ENCODE results near the gene NIPSNAP2. TPM values are rescaled to one million over a fixed set of nuclear protein-coding genes. Genes with fewer than 3 reads are reported as not detected.
"Not testable (repeated sequence)": the region's sequence is repeated elsewhere in the genome, so short reads cannot be mapped to it uniquely, and the experiment has no call there.

Gene NIPSNAP2
- total and polyA plus RNA-seq, 2 donors from 2014 or later, result 60.3 to 64.4 TPM

DNA sequence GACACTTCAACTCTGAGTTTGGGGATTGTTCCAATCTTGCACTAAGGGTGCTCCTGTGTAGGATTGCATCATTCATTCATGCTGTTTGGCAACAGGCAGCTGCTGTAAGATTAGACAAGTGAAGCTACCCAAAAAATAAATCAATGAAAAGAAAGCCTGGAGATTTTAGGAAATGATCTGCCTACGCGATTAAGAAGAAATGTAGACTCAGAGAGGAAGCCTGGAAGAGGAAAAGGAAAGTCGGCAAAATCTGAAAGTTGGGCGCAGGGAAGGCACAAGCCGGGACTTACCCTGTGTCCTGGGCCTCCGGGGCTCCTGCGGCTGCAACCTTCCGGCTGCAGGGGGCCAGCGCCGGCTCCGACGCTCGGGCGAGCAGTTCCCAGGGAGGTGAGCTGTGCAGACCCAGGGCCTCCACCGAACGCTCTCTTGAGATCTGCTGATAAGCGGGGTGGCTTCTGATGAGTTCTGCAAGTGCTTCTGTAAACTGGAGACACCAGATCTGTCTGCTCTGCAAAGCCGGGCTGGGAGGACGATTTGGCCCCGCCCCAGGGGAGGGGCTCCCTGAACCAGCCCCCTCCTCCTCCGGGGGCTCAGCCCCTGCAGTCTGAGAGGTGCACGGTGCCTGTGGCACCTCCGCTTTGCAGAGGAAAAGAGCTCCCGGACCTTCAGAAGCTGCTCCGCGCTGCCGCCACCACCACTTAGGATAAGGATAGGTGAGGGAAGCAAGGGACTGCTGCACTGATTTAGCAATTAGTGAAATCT, 69.5 kb downstream of the NIPSNAP2 start:
- H3K27ac ChIP-seq (ENCODE audit: low read depth in 2 of 2, low read length in 2 of 2), result no peak overlapping the region
- H3K4me1 ChIP-seq (ENCODE audit: control insufficient read depth in 2 of 3, insufficient read depth in 2 of 3, low read depth in 1 of 3, low read length in 3 of 3), result no peaks in the 10 kb centered on the region
- intact Hi-C loops (cut with DNase I), result no loop called here
- no peaks in the 10 kb centered on the region for H3K9me3 ChIP-seq (ENCODE audit: control insufficient read depth in 2 of 3, insufficient read depth in 1 of 3, low read length in 3 of 3)
- no peaks in the 10 kb centered on the region for H3K36me3 ChIP-seq (ENCODE audit: control insufficient read depth in 2 of 3, insufficient read depth in 3 of 3, low read length in 3 of 3)
- H3K4me3 ChIP-seq (ENCODE audit: low read length in 3 of 3), result peak overlapping the region; percentile 47 to 90 (median 83)
- DNase-seq (peak; percentile 80 to 91 (median 88)), FAIRE-seq (no peak)
- H3K27me3 ChIP-seq (ENCODE audit: control insufficient read depth, insufficient read depth, low read length), result no peaks in the 10 kb centered on the region
- TF ChIP-seq, protein P1, sequence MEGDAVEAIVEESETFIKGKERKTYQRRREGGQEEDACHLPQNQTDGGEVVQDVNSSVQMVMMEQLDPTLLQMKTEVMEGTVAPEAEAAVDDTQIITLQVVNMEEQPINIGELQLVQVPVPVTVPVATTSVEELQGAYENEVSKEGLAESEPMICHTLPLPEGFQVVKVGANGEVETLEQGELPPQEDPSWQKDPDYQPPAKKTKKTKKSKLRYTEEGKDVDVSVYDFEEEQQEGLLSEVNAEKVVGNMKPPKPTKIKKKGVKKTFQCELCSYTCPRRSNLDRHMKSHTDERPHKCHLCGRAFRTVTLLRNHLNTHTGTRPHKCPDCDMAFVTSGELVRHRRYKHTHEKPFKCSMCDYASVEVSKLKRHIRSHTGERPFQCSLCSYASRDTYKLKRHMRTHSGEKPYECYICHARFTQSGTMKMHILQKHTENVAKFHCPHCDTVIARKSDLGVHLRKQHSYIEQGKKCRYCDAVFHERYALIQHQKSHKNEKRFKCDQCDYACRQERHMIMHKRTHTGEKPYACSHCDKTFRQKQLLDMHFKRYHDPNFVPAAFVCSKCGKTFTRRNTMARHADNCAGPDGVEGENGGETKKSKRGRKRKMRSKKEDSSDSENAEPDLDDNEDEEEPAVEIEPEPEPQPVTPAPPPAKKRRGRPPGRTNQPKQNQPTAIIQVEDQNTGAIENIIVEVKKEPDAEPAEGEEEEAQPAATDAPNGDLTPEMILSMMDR (IDR thresholded peaks at IDR 0.05; ENCODE audit: borderline replicate concordance, extremely low read depth, insufficient read depth), result no peak
- peak overlapping the region; percentile 4 to 71 (median 43) for H3K9ac ChIP-seq (ENCODE audit: low read length in 3 of 3)

DNA sequence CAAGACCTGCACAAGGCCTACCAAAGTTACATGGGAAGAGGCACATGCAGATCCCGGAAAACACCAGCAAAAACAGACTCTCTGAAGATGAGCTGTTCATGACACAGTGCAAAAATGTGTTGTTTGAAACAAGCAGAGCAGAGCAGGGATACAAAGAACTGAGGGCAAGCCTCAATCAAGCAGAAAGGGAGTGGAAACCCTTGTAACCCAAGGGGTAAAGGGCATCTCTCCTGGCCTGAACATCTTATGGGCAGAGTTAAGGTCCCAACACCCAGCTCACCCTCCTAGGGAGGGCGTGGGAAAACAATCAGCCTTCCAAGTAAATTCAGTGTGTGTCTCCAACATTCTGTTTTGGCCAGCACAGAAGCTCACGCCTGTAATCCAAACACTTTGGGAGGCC, 76.3 kb downstream of the NIPSNAP2 start:
- Histone ChIP-seq H3K4me3 (ENCODE audit: low read length in 3 of 3) (no peak overlapping the region), H3K27ac (ENCODE audit: low read depth in 2 of 2, low read length in 2 of 2) (no peak overlapping the region), H3K9me3 (ENCODE audit: control insufficient read depth in 2 of 3, insufficient read depth in 1 of 3, low read length in 3 of 3) (no peaks in the 10 kb centered on the region), H3K4me1 (ENCODE audit: control insufficient read depth in 2 of 3, insufficient read depth in 2 of 3, low read depth in 1 of 3, low read length in 3 of 3) (no peaks in the 10 kb centered on the region), H3K9ac (ENCODE audit: low read length in 3 of 3) (no peak overlapping the region), H3K36me3 (ENCODE audit: control insufficient read depth in 2 of 3, insufficient read depth in 3 of 3, low read length in 3 of 3) (no peaks in the 10 kb centered on the region), H3K27me3 (ENCODE audit: control insufficient read depth, insufficient read depth, low read length) (no peaks in the 10 kb centered on the region)
- intact Hi-C loops (cut with DNase I), result no loop called here
- TF ChIP-seq, protein P1 (IDR thresholded peaks at IDR 0.05; ENCODE audit: borderline replicate concordance, extremely low read depth, insufficient read depth), result no peak
- DNase-seq, result no peak
- FAIRE-seq, result no peak

DNA sequence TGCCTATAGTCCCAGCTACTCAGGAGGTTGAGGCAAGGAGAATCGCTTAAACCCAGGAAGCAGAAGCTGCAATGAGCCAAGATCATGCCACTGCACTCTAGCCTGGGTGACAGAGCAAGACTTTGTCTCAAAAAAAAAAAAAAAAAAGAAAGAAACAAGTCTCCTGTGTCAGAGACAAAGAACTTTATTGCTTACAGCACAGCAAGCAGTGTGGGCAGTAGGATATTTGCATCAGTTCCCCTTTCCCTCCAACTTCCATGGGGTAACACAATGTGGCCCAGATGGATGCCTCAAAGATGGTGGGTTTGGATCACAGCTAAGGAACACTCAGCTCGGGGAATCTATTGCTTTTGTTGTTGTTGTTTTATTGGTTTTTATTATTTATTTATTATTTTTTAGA, 81.4 kb downstream of the NIPSNAP2 start:
- H3K9ac ChIP-seq (ENCODE audit: low read length in 3 of 3); intact Hi-C loops (cut with DNase I); H3K36me3 ChIP-seq (ENCODE audit: control insufficient read depth in 2 of 3, insufficient read depth in 3 of 3, low read length in 3 of 3); H3K27ac ChIP-seq (ENCODE audit: low read depth in 2 of 2, low read length in 2 of 2); H3K9me3 ChIP-seq (ENCODE audit: control insufficient read depth in 2 of 3, insufficient read depth in 1 of 3, low read length in 3 of 3); DNase-seq; H3K27me3 ChIP-seq (ENCODE audit: control insufficient read depth, insufficient read depth, low read length); H3K4me3 ChIP-seq (ENCODE audit: low read length in 3 of 3); FAIRE-seq: not testable (repeated sequence)
- peaks cover 0 to 15% (median 9%) of the 10 kb centered on the region in 3 donors for H3K4me1 ChIP-seq (ENCODE audit: control insufficient read depth in 2 of 3, insufficient read depth in 2 of 3, low read depth in 1 of 3, low read length in 3 of 3)

DNA sequence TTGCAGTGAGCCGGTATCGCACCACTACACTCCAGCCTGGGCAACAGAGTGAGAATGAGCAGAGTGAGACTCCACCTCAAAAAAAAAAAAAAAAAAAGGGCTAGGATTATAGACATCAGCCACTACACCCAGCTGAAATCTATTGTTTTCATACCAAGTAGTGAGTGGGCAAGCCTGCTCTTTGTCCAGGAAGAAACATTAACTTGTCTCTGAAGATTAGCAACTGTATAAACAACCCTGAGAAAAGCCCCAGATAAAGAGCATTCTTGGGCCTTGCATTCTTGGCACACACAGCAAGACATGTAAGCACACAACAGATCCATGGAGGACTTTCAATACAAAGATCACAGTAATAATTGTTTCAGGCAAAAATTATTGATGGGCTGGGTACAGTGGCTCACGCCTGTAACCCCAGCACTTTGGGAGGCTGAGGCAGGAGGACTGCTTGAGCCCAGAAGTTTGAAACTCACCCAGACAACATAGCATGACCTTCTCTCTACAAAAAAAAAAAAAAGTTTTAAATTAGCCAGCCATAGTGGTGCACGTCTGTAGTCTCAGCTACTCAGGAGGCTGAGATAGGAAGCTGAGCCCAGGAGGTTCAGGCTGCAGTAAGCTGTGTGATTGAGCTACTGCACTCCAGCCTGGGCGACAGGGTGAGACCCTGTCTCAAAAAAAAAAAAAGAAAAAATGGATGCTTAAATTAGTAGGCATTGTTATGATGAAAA, 82.5 kb downstream of the NIPSNAP2 start:
- intact Hi-C loops (cut with DNase I), result no loop called here
- H3K36me3 ChIP-seq (ENCODE audit: control insufficient read depth in 2 of 3, insufficient read depth in 3 of 3, low read length in 3 of 3), result no peaks in the 10 kb centered on the region
- peak overlapping the region; percentile 53 to 74 for H3K27ac ChIP-seq (ENCODE audit: low read depth in 2 of 2, low read length in 2 of 2)
- no peak overlapping the region for H3K9ac ChIP-seq (ENCODE audit: low read length in 3 of 3)
- DNase-seq, result peak in 3 of 5 donors; percentile 13 to 71 (median 58)
- no peak overlapping the region for H3K4me3 ChIP-seq (ENCODE audit: low read length in 3 of 3)
- no peaks in the 10 kb centered on the region for H3K9me3 ChIP-seq (ENCODE audit: control insufficient read depth in 2 of 3, insufficient read depth in 1 of 3, low read length in 3 of 3)
- H3K27me3 ChIP-seq (ENCODE audit: control insufficient read depth, insufficient read depth, low read length), result no peaks in the 10 kb centered on the region
- TF ChIP-seq, protein P1 (IDR thresholded peaks at IDR 0.05; ENCODE audit: borderline replicate concordance, extremely low read depth, insufficient read depth), result no peak
- H3K4me1 ChIP-seq (ENCODE audit: control insufficient read depth in 2 of 3, insufficient read depth in 2 of 3, low read depth in 1 of 3, low read length in 3 of 3), result peaks cover 0 to 15% (median 9%) of the 10 kb centered on the region in 3 donors
- no peak for FAIRE-seq

DNA sequence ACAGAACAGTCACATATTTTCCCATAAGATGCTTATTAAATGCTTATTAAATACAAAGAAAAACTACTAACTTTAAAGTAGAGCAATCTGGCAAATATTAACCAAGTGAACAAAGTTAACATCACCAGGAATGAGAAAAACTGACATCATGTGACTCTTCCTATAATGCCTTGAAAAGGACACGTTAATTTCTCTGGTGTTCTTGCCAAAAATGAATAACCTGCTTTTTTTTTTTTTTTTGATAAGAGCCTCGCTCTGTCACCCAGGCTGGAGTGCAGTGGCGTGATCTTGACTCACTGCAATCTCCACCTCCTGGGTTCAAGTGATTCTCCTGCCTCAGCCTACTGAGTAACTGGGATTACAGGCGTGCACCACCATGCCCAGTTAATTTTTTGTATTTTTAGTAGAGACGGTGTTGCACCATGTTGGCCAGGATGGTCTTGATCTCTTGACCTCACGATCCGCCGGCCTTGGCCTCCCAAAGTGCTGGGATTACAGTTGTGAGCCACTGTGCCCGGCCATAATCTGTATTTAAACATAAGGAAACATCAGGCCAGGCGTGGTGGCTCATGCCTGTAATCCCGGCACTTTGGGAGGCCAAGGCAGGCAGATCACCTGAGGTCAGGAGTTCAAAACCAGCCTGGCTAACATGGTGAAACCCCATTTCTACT, 83.2 kb downstream of the NIPSNAP2 start:
- Histone ChIP-seq H3K27ac (ENCODE audit: low read depth in 2 of 2, low read length in 2 of 2) (peak overlapping the region; percentile 53 to 68), H3K4me1 (ENCODE audit: control insufficient read depth in 2 of 3, insufficient read depth in 2 of 3, low read depth in 1 of 3, low read length in 3 of 3) (peaks cover 0 to 15% (median 9%) of the 10 kb centered on the region in 3 donors)
- intact Hi-C loops (cut with DNase I); H3K27me3 ChIP-seq (ENCODE audit: control insufficient read depth, insufficient read depth, low read length); H3K9ac ChIP-seq (ENCODE audit: low read length in 3 of 3); H3K9me3 ChIP-seq (ENCODE audit: control insufficient read depth in 2 of 3, insufficient read depth in 1 of 3, low read length in 3 of 3); H3K4me3 ChIP-seq (ENCODE audit: low read length in 3 of 3); FAIRE-seq; H3K36me3 ChIP-seq (ENCODE audit: control insufficient read depth in 2 of 3, insufficient read depth in 3 of 3, low read length in 3 of 3): not testable (repeated sequence)
- DNase-seq, result peak in 1 of 5 donors; percentile 14

Data from kidney (tissue), 14 donors.